GM19240 (cell line): Measurements from ENCODE around the gene CPA5.
"Not testable (repeated sequence)": the region's sequence is repeated elsewhere in the genome, so short reads cannot be mapped to it uniquely, and the experiment has no call there.

Source experiments
- DNase-seq: peaks from one replicate; pipeline ENCODE4 v3.0.0; 2011; ENCODE audit warnings: low spot score; ENCODE audit not compliant: insufficient read length

The CPA5 gene

GRCh38 chr7:130358471-130358870 is 13.9 kb downstream of the CPA5 start:
- DNase-seq, result no peak

GRCh38 chr7:130359276-130359857 is 14.8 kb downstream of the CPA5 start:
- no peak for DNase-seq

GRCh38 chr7:130360518-130360917 is 15.9 kb downstream of the CPA5 start:
- DNase-seq, result no peak

GRCh38 chr7:130361681-130362080 is 17.1 kb downstream of the CPA5 start:
- DNase-seq, result no peak

- no peak for DNase-seq
Observed at GRCh38 chr7:130362251-130362816, 17.7 kb downstream of the CPA5 start.

GRCh38 chr7:130363026-130363847 is 18.6 kb downstream of the CPA5 start:
- no peak for DNase-seq

- DNase-seq, result no peak
Observed at GRCh38 chr7:130364451-130364850, 19.8 kb downstream of the CPA5 start.

GRCh38 chr7:130365088-130365487 is 20.5 kb downstream of the CPA5 start:
- DNase-seq, result no peak

- peak; percentile 38 for DNase-seq
Observed at GRCh38 chr7:130365511-130366441, 21.2 kb downstream of the CPA5 start.

- DNase-seq, result no peak
Observed at GRCh38 chr7:130366564-130366963, 21.9 kb downstream of the CPA5 start.

- no peak for DNase-seq
Observed at GRCh38 chr7:130367088-130367755, 22.6 kb downstream of the CPA5 start.

- DNase-seq, result no peak
Observed at GRCh38 chr7:130367836-130368746, 23.5 kb downstream of the CPA5 start.

- DNase-seq, result no peak
Observed at GRCh38 chr7:130369110-130369711, 24.6 kb downstream of the CPA5 start.

- DNase-seq, result no peak
Observed at GRCh38 chr7:130369831-130370550, 25.4 kb downstream of the CPA5 start.

GRCh38 chr7:130371046-130371445 is 26.4 kb downstream of the CPA5 start:
- DNase-seq, result no peak

- DNase-seq, result no peak
Observed at GRCh38 chr7:130372402-130373165, 28.0 kb downstream of the CPA5 start.

GRCh38 chr7:130374507-130374906 is 29.9 kb downstream of the CPA5 start:
- no peak for DNase-seq

- not testable (repeated sequence) for DNase-seq
Observed at GRCh38 chr7:130376461-130376860, 31.8 kb downstream of the CPA5 start.
